OCI-LY3 (cell line): ENCODE data around the gene SERPINA1.

Experiments
- CTCF ChIP-seq: fragments of 200-600, 300-600 bp; sonication (generic); IDR thresholded peaks from 2 replicates; pipeline ENCODE4 v1.5.1; 2014; ENCODE audit warnings: antibody characterized with exemption, low read length, low read depth
- EZH2phosphoT487 ChIP-seq: fragments of 200-600 bp; shearing (Covaris generic); IDR thresholded peaks from 2 replicates; pipeline ENCODE4 v1.6.1; 2018; ENCODE audit warnings: antibody characterized with exemption, mixed run types, low read depth

DNA sequence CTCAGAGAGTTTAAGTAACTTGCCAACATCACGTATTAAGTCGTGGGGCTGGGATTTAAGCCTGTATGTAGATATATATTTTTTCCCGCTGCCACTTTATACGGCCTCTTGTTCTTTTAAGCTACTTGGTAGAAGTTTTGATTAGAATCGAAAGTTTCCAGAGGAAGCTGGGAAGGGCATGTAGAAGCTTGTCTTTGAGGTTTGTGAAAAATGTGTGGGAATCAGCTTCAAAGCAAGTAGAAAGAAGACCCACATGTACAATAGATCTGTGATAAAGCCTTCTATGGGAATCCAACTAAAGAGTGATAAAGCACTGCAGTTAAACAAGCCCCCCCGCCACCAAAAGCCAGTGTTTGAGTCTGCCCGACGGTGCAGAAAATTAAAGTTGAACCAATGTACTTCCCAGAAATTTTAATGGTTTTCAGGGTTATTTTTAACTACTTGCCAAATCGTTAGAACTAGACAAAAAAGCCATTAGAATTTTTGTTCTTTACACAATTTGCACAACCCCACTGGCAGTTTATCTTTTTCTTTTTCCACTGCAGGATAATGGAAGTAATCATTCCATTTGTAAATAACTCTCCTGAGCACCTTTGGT lies 38.7 kb upstream of the SERPINA1 start:
- no peak for TF ChIP-seq CTCF
- no peak for TF ChIP-seq EZH2phosphoT487
